Measurements from ENCODE around the gene HCFC1R1.

Gene HCFC1R1

DNA sequence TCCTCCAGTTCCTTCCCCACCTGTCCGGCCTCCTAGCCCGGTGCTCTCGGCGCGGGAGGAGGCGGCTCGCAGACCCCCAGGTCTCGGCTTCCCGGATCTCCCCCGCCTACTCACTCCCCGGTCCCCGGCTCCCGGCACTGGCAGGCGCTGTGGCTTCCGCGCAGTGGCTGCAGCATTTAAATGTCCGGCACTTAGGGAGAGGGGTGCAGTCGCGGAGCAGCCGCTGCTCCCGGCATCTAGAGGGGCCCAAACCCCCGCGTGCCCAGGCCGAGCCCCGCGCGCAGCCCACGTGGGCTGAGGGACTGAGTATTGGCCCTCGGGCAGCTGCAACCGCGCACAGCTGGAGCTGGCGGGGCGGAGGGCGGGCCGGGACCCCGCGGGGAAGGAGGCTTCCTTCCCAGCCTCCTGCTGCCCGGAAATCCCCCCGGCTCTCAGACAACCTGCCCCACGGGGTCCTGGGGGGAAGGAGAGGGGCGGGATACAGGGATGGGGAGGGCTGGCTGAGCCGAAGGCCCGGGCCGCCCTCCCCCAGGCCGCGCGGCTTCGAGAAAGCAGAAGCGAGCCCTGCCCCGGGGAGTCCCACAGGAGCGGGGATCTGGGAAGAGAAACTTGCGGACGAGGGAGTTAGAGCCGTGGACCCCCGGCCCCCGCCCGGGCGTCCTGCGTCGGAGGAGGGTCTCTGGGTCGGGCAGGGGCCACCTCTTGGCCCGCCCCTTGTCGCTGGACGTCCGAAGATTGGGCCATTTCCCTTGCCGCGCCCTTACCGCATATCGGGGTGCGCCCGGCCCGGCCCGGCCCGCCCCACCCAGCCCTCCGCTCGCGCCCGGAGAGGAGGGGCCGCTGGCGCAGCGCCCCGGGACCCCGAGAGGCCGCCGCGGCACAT lies 22.3 kb upstream of the HCFC1R1 start, which contains the start of gene MMP25 (continued):
- TF ChIP-seq, protein P1, sequence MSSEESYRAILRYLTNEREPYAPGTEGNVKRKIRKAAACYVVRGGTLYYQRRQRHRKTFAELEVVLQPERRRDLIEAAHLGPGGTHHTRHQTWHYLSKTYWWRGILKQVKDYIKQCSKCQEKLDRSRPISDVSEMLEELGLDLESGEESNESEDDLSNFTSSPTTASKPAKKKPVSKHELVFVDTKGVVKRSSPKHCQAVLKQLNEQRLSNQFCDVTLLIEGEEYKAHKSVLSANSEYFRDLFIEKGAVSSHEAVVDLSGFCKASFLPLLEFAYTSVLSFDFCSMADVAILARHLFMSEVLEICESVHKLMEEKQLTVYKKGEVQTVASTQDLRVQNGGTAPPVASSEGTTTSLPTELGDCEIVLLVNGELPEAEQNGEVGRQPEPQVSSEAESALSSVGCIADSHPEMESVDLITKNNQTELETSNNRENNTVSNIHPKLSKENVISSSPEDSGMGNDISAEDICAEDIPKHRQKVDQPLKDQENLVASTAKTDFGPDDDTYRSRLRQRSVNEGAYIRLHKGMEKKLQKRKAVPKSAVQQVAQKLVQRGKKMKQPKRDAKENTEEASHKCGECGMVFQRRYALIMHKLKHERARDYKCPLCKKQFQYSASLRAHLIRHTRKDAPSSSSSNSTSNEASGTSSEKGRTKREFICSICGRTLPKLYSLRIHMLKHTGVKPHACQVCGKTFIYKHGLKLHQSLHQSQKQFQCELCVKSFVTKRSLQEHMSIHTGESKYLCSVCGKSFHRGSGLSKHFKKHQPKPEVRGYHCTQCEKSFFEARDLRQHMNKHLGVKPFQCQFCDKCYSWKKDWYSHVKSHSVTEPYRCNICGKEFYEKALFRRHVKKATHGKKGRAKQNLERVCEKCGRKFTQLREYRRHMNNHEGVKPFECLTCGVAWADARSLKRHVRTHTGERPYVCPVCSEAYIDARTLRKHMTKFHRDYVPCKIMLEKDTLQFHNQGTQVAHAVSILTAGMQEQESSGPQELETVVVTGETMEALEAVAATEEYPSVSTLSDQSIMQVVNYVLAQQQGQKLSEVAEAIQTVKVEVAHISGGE (tag by site-specific recombination; conservative IDR thresholded peaks at IDR 0.05; ENCODE audit: low read depth) = 0 out of 2 replicates have a peak, but pooled peaks have one; percentile 37
- TF ChIP-seq KLF10 (tag by site-specific recombination; IDR thresholded peaks at IDR 0.05) = peak; percentile 51; the same call in 1 of the 2 replicates
- peak; percentile 80 for TF ChIP-seq GLIS2 (tag by site-specific recombination; IDR thresholded peaks at IDR 0.05)
- peak; percentile 32; the same call in 1 of the 2 replicates for TF ChIP-seq IKZF3 (tag by site-specific recombination; IDR thresholded peaks at IDR 0.05)
- TF ChIP-seq, protein P2, sequence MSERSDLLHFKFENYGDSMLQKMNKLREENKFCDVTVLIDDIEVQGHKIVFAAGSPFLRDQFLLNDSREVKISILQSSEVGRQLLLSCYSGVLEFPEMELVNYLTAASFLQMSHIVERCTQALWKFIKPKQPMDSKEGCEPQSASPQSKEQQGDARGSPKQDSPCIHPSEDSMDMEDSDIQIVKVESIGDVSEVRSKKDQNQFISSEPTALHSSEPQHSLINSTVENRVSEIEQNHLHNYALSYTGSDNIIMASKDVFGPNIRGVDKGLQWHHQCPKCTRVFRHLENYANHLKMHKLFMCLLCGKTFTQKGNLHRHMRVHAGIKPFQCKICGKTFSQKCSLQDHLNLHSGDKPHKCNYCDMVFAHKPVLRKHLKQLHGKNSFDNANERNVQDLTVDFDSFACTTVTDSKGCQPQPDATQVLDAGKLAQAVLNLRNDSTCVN (tag by site-specific recombination; optimal IDR thresholded peaks at IDR 0.05) = peak; percentile 66
- 0 out of 2 replicates have a peak, but pooled peaks have one; percentile 70 for TF ChIP-seq ZNF561 (tag by site-specific recombination; IDR thresholded peaks at IDR 0.05; ENCODE audit: borderline replicate concordance)
- peak; percentile 50; the same call in 1 of the 2 replicates for TF ChIP-seq GLIS1 (tag by site-specific recombination; IDR thresholded peaks at IDR 0.05)
- TF ChIP-seq, protein P3, sequence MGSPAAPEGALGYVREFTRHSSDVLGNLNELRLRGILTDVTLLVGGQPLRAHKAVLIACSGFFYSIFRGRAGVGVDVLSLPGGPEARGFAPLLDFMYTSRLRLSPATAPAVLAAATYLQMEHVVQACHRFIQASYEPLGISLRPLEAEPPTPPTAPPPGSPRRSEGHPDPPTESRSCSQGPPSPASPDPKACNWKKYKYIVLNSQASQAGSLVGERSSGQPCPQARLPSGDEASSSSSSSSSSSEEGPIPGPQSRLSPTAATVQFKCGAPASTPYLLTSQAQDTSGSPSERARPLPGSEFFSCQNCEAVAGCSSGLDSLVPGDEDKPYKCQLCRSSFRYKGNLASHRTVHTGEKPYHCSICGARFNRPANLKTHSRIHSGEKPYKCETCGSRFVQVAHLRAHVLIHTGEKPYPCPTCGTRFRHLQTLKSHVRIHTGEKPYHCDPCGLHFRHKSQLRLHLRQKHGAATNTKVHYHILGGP (tag by site-specific recombination; IDR thresholded peaks at IDR 0.05) = no peak
- TF ChIP-seq, protein P4, sequence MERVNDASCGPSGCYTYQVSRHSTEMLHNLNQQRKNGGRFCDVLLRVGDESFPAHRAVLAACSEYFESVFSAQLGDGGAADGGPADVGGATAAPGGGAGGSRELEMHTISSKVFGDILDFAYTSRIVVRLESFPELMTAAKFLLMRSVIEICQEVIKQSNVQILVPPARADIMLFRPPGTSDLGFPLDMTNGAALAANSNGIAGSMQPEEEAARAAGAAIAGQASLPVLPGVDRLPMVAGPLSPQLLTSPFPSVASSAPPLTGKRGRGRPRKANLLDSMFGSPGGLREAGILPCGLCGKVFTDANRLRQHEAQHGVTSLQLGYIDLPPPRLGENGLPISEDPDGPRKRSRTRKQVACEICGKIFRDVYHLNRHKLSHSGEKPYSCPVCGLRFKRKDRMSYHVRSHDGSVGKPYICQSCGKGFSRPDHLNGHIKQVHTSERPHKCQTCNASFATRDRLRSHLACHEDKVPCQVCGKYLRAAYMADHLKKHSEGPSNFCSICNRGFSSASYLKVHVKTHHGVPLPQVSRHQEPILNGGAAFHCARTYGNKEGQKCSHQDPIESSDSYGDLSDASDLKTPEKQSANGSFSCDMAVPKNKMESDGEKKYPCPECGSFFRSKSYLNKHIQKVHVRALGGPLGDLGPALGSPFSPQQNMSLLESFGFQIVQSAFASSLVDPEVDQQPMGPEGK (tag by site-specific recombination; IDR thresholded peaks at IDR 0.05) = peak; percentile 83
- no peak for TF ChIP-seq ZNF704 (tag by site-specific recombination; IDR thresholded peaks at IDR 0.05)
- TF ChIP-seq ZNF341 (tag by site-specific recombination; IDR thresholded peaks at IDR 0.05; ENCODE audit: low read depth) = peak; percentile 80
- TF ChIP-seq WT1 (tag by site-specific recombination; IDR thresholded peaks at IDR 0.05) = peak; percentile 27; the same call in 1 of the 2 replicates
- no peak for TF ChIP-seq ZNF629 (tag by site-specific recombination; IDR thresholded peaks at IDR 0.05)
- TF ChIP-seq SP3 (tag by site-specific recombination; IDR thresholded peaks at IDR 0.05) = peak; percentile 46; the same call in 1 of the 2 replicates
- TF ChIP-seq ZEB2 (tag by site-specific recombination; IDR thresholded peaks at IDR 0.05) = 0 out of 2 replicates have a peak, but pooled peaks have one; percentile 17
- TF ChIP-seq KLF16 (tag by site-specific recombination; IDR thresholded peaks at IDR 0.05) = peak; percentile 69
- 0 out of 2 replicates have a peak, but pooled peaks have one; percentile 54 for TF ChIP-seq ZNF530 (tag by site-specific recombination; IDR thresholded peaks at IDR 0.05; ENCODE audit: low read depth)
- TF ChIP-seq, protein P5, sequence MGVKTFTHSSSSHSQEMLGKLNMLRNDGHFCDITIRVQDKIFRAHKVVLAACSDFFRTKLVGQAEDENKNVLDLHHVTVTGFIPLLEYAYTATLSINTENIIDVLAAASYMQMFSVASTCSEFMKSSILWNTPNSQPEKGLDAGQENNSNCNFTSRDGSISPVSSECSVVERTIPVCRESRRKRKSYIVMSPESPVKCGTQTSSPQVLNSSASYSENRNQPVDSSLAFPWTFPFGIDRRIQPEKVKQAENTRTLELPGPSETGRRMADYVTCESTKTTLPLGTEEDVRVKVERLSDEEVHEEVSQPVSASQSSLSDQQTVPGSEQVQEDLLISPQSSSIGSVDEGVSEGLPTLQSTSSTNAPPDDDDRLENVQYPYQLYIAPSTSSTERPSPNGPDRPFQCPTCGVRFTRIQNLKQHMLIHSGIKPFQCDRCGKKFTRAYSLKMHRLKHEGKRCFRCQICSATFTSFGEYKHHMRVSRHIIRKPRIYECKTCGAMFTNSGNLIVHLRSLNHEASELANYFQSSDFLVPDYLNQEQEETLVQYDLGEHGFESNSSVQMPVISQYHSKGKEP (tag by site-specific recombination; IDR thresholded peaks at IDR 0.05) = peak; percentile 44; the same call in 1 of the 2 replicates
- no peak for TF ChIP-seq ZNF114 (tag by site-specific recombination; IDR thresholded peaks at IDR 0.05)
- peak; percentile 36; the same call in 1 of the 2 replicates for TF ChIP-seq KLF8 (tag by site-specific recombination; IDR thresholded peaks at IDR 0.05)
- no peak for TF ChIP-seq ZNF837 (tag by site-specific recombination; IDR thresholded peaks at IDR 0.05)
- TF ChIP-seq ZNF660 (tag by site-specific recombination; IDR thresholded peaks at IDR 0.05) = no peak
- no peak for TF ChIP-seq ZBTB49 (tag by site-specific recombination; IDR thresholded peaks at IDR 0.05; ENCODE audit: low read depth)
- TF ChIP-seq ZFHX2 (tag by site-specific recombination; conservative IDR thresholded peaks at IDR 0.05) = peak; percentile 77
- peak; percentile 58; the same call in 1 of the 2 replicates for TF ChIP-seq ZBTB20 (tag by site-specific recombination; IDR thresholded peaks at IDR 0.05)

Measured in HEK293 (cell line).